K562 (cell line): ENCODE data around the gene SCRN3. TPM values are rescaled to one million over a fixed set of nuclear protein-coding genes. Genes with fewer than 3 reads are reported as not detected.
"Not testable (repeated sequence)": the region's sequence is repeated elsewhere in the genome, so short reads cannot be mapped to it uniquely, and the experiment has no call there.

Source experiments
- ATAC-seq: fragments of 200-7000 bp; cut with Tn5 transposase; 3 replicates; pipeline ENCODE4 v1.9.1; 2020; ENCODE audit warnings: moderate library complexity
- BruUV-seq: library from RNA; stranded (reverse); fragments of 400-500 nt; replicated peaks from 2 replicates; lab custom pipeline; 2021; lab: Mats Ljungman, UMichigan
- CTCF ChIA-PET: fragments of 300-600 bp; formaldehyde crosslinking; extraction: SDS; loops from one replicate; lab custom pipeline; 2021; ENCODE audit warnings: low intra/inter-chr PET ratio; lab: Yijun Ruan, JAX
- POLR2A ChIA-PET: fragments of 300-600, 350-650 bp; sonication (Branson Sonifier 250); formaldehyde crosslinking; extraction: SDS; loops from one replicate; lab custom pipeline; 2021; ENCODE audit warnings: antibody characterized with exemption, inconsistent platforms; lab: Yijun Ruan, JAX
- DNase-seq, 4 experiments: peaks; one replicate each; pipeline versions ENCODE4 v3.0.0 to v3.0.0-alpha.2; 2011 to 2018; ENCODE audit warnings: low spot score in 3 of 4, mixed read lengths in 3 of 4; ENCODE audit errors: extremely low read depth in 1 of 4
- FAIRE-seq: peaks from 2 replicates; lab custom pipeline; 2011; peaks lifted over from hg19 to GRCh38; lab: Jason Lieb, UNC
- H2AFZ ChIP-seq: 2 replicates; pipeline ENCODE4 v1.6.0; 2011; ENCODE audit warnings: low read depth, low read length, control low read depth, inconsistent platforms
- H3K27ac ChIP-seq: fragments of 200-600 bp; 3 replicates; pipeline ENCODE4 v1.8.0; 2011; ENCODE audit warnings: low read depth, mild to moderate bottlenecking, control low read depth, inconsistent platforms, low read length, moderate library complexity, mixed read lengths; ENCODE audit errors: extremely low read depth
- H3K27me3 ChIP-seq, 2 experiments: fragments of 300-600 bp in 1 of 2; 2 replicates in 1 of 2; 3 replicates in 1 of 2; pipeline versions ENCODE4 v1.6.0 to v1.8.0; 2011; ENCODE audit warnings: inconsistent platforms in 2 of 2, low read length in 2 of 2, mild to moderate bottlenecking in 1 of 2, mixed read lengths in 1 of 2, moderate library complexity in 1 of 2; ENCODE audit not compliant: control insufficient read depth in 2 of 2, insufficient read depth in 2 of 2
- H3K36me3 ChIP-seq: fragments of 300-600 bp; 3 replicates; pipeline ENCODE4 v1.8.0; 2011; ENCODE audit warnings: mild to moderate bottlenecking, low read length, inconsistent platforms; ENCODE audit not compliant: control insufficient read depth, insufficient read depth
- H3K4me1 ChIP-seq, 2 experiments: fragments of 200-600 bp in 1 of 2; replicated peaks in 1 of 2; 2 replicates in 1 of 2; 3 replicates in 1 of 2; pipeline versions ENCODE4 v1.5.1 to v1.8.0; 2011; ENCODE audit warnings: inconsistent platforms in 2 of 2, low read length in 2 of 2, mild to moderate bottlenecking in 1 of 2, mixed read lengths in 1 of 2, moderate library complexity in 1 of 2; ENCODE audit not compliant: control insufficient read depth in 2 of 2, insufficient read depth in 2 of 2
- H3K4me2 ChIP-seq: 2 replicates; pipeline ENCODE4 v1.6.1; 2011; ENCODE audit warnings: low read length, control low read depth, inconsistent platforms, mixed read lengths; ENCODE audit not compliant: insufficient read depth
- H3K4me3 ChIP-seq: fragments of 200-600 bp; sonication (generic), shearing (Covaris generic); 2 replicates; pipeline ENCODE4 v1.5.1; 2016; ENCODE audit warnings: control low read depth, inconsistent platforms
- H3K79me2 ChIP-seq: fragments of 200-600 bp; 3 replicates; pipeline ENCODE4 v1.8.0; 2011; ENCODE audit warnings: low read length, inconsistent platforms; ENCODE audit not compliant: control insufficient read depth, insufficient read depth
- H3K9ac ChIP-seq, 2 experiments: 2 replicates each; pipeline versions ENCODE4 v1.6.0 to v1.6.1; 2011; ENCODE audit warnings: low read depth in 2 of 2, low read length in 2 of 2, control low read depth in 1 of 2, inconsistent platforms in 1 of 2, mild to moderate bottlenecking in 1 of 2, mixed read lengths in 1 of 2; ENCODE audit not compliant: insufficient read depth in 1 of 2
- H3K9me1 ChIP-seq: one replicate; pipeline ENCODE4 v1.6.0; 2011; ENCODE audit warnings: inconsistent platforms, mild to moderate bottlenecking, low read length, moderate library complexity; ENCODE audit not compliant: control insufficient read depth, insufficient read depth
- H3K9me3 ChIP-seq: replicated peaks from 2 replicates; pipeline ENCODE4 v1.5.1; 2011; ENCODE audit warnings: low read depth, low read length, inconsistent platforms; ENCODE audit not compliant: control insufficient read depth, insufficient read depth
- H4K20me1 ChIP-seq: replicated peaks from 2 replicates; pipeline ENCODE4 v1.6.1; 2011; ENCODE audit warnings: low read length, inconsistent platforms, mixed read lengths; ENCODE audit not compliant: control insufficient read depth, insufficient read depth
- HINFP ChIP-seq: fragments of 450-650 bp; conservative IDR thresholded peaks from 2 replicates; pipeline ENCODE4 v1.6.1; 2016; ENCODE audit warnings: missing genetic modification characterization, low read depth, mild to moderate bottlenecking, control low read depth, missing compliant biosample characterization
- ZNF431 ChIP-seq: sonication (generic); formaldehyde crosslinking; IDR thresholded peaks from 2 replicates; pipeline ENCODE4 v1.8.0; 2022; ENCODE audit warnings: mild to moderate bottlenecking, missing genetic modification reagents
- WGBS: fragments of 100-300 bp; shearing (Covaris generic); methylation state at CpG from one replicate; pipeline ENCODE4 v1.1.6; 2016; ENCODE audit warnings: low coverage, mixed read lengths; ENCODE audit not compliant: insufficient coverage; ENCODE audit errors: missing lambda C conversion rate; 5-methylcytosine and 5-hydroxymethylcytosine counted together
- in situ Hi-C: fragments of 300-500 bp; cut with MboI; formaldehyde crosslinking; loops from 4 replicates; pipeline ENCODE4 v1.15.0; 2018; ENCODE audit warnings: inconsistent platforms, mixed read lengths
- intact Hi-C: fragments of 100-400 bp; cut with micrococcal nuclease; formaldehyde crosslinking; loops from 2 replicates; pipeline ENCODE4 v1.14.2; 2022
- polyA plus RNA-seq, 8 experiments: library from polyadenylated mRNA; depleted of rRNA in 4 of 8; stranded (reverse) in 5 of 8; unstranded in 3 of 8; fragments of >200 nt; fragmentation: Nextera tagmentation in 2 of 8; fragmentation: Illumina TruSeq in 1 of 8; extraction: Ambion mirVana in 2 of 8; extraction: Trizol in 1 of 8; gene quantifications; 2 replicates each; pipeline versions ENCODE4 v1.2.1 to v1.2.3, GENCODE V29; 2011 to 2014; ENCODE audit warnings: inconsistent platforms in 1 of 8, missing spikeins in 1 of 8
- total RNA-seq, 7 experiments: library from RNA; depleted of rRNA in 6 of 7; stranded (reverse); fragments of >200 nt in 6 of 7; fragmentation: Illumina TruSeq in 2 of 7; extraction: Trizol in 2 of 7; gene quantifications; 2 replicates each; pipeline versions ENCODE4 v1.2.1 to v1.2.3, GENCODE V29; 2011 to 2021; ENCODE audit warnings: low replicate concordance in 1 of 7

The SCRN3 gene
- total and polyA plus RNA-seq, 9 of the 15 experiments (the other 6 are each of a cell fraction or from before 2014, with no cell fraction given): 7.7 to 21.8 (median 20.0) TPM

DNA sequence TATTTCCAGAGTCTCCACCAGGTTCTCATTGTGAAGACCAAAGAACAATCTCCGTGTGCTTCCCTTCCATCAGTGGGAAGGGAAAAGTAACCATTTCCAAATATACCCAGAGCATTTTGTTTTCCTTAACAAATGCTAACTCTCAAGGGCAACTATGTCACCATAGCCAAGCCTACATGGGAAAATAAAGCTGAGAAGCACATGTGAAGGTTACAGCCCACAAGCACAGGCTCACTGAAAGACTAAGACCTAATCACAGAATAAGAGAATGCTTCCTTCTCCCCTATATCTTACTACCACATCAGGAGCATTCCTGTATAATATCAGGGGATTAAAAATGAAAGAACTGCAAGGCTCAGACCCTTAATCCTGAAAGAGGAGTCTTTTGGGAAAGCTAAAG, 32.6 kb upstream of the SCRN3 start (continued):
- no peak for TF ChIP-seq HINFP (tag)

DNA sequence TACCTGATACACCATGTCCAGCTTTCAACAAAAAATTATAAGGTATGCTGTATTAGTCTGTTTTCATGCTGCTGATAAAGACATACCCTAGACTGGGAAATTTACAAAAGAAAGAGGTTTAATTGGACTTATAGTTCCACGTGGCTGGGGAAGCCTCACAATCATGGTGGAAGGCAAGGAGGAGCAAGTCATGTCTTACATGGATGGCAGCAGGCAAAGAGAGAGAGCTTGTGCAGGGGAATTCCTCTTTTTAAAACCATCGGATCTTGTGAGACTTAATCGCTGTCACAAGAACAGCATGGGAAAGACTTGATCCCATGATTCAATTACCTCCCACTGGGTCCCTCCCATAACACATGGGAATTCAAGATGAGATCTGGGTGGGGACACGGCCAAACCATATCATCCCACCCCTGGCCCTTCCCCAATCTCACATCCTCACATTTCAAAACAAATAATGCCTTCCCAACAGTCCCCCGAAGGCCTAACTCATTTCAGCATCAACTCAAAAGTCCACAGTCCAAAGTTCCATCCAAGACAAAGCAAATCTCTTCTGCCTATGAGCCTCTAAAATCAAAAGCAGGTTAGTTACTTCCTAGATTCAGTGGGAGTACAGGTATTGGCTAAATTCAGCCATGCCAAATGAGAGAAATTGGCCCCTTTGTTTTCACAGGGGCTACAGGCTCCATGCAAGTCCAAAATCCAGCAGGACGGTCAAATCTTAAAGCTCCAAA, 31.9 kb upstream of the SCRN3 start:
- H3K27me3 ChIP-seq, H4K20me1 ChIP-seq, ATAC-seq, H3K36me3 ChIP-seq, H3K4me1 ChIP-seq, BruUV-seq, H3K27ac ChIP-seq, H3K9ac ChIP-seq, H3K79me2 ChIP-seq, CTCF ChIA-PET, in situ Hi-C loops, H3K4me2 ChIP-seq, H3K9me3 ChIP-seq, FAIRE-seq, H3K9me1 ChIP-seq, DNase-seq, H2AFZ ChIP-seq, H3K4me3 ChIP-seq, intact Hi-C loops: not testable (repeated sequence)
- POLR2A ChIA-PET: interaction anchor here (0.8 kb wide), 2 partner anchors 11 to 960 kb away, joined by 3 read pairs; no protein-coding TSS in a partner anchor
- WGBS: 67% methylated on average over 6 of the region's 6 CpGs
- peak; percentile 97 for TF ChIP-seq ZNF431 (CRISPR knock-in tag)
